ENCODE measurements around the gene EIF2B5.
A peak's percentile ranks its signal among the peaks of the same experiment; 100 is the strongest.

The EIF2B5 gene

DNA sequence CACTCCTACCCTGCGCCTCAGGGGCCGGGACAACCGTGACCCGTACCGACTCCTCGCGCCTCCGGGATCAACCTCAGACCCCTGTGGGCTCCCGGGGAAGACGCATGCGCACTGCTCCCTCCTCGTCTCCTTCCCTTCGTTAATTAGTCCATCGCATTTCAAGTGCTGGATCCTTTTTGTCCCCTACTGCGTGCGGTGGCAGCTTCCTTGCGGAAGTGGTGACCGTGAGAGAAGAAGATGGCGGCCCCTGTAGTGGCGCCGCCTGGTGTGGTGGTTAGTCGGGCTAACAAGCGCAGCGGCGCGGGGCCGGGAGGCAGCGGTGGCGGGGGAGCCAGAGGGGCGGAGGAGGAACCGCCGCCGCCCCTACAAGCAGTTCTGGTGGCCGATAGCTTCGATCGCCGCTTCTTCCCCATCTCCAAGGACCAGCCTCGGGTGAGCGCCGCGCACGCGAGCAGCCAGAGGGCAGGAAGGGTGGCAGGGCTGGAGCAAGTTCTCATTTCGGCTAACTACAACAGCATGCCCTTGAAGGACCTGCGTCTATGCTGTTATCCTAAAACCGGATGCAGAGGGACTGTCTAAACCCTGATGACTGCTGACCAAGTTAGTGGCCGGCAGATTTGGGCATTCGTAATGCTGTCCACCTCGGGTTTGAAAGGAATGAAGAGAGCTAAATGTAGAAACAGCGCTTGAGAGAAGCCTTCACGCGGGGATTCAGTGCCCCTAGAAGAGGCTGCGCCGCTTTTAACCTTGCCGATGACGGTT, at the start of gene EIF2B5:
Gene EIF2B5, plus strand, starts transcription at position 210 of the 762 bp plus-strand sequence. Its CDS starts 28 bp downstream, at position 238.
- Histone ChIP-seq H3K9ac (ENCODE audit: low read depth, low read length, poor library complexity, severe bottlenecking) (peak within 1 kb of the TSS; percentile 94), H3K27me3 (ENCODE audit: insufficient read depth, low read length, poor library complexity, severe bottlenecking) (no peaks in the 10 kb centered on the region), H3K9me2 (replicated peaks; ENCODE audit: low read depth, low read length) (no peaks in the 10 kb centered on the region), H3K9me3 (ENCODE audit: insufficient read depth, low read depth, low read length) (no peaks in the 10 kb centered on the region), H3K79me2 (ENCODE audit: insufficient read depth, low read length) (peaks cover 44% of the 10 kb centered on the region), H3K4me3 (ENCODE audit: low read length, poor library complexity, severe bottlenecking) (peak within 1 kb of the TSS; percentile 97), H3K4me2 (ENCODE audit: low read depth, low read length, poor library complexity, severe bottlenecking) (peak within 1 kb of the TSS; percentile 91), H4K20me1 (ENCODE audit: insufficient read depth, low read length, poor library complexity, severe bottlenecking) (peaks cover 21% of the 10 kb centered on the region), H2AFZ (ENCODE audit: low read length) (peak within 1 kb of the TSS; percentile 96), H3F3A (ENCODE audit: low read depth) (no peaks in the 10 kb centered on the region), H3K36me3 (ENCODE audit: insufficient read depth, low read length) (peaks cover 2% of the 10 kb centered on the region; the same call in 1 of the 2 replicates), H3K4me1 (ENCODE audit: insufficient read depth, low read length, poor library complexity, severe bottlenecking) (peaks cover 27% of the 10 kb centered on the region)
- TF ChIP-seq EZH2phosphoT487 (IDR thresholded peaks at IDR 0.05; ENCODE audit: borderline replicate concordance) (no peak), CTCF (conservative IDR thresholded peaks at IDR 0.05; ENCODE audit: low read length) (peak; percentile 38)

- Histone ChIP-seq H3K79me2 (ENCODE audit: insufficient read depth, low read length) (no peaks in the 10 kb centered on the region), H3K27me3 (ENCODE audit: insufficient read depth, low read length, poor library complexity, severe bottlenecking) (no peaks in the 10 kb centered on the region), H3F3A (ENCODE audit: low read depth) (no peaks in the 10 kb centered on the region), H3K9me3 (ENCODE audit: insufficient read depth, low read depth, low read length) (no peaks in the 10 kb centered on the region; the same call in 1 of the 2 replicates), H3K4me2 (ENCODE audit: low read depth, low read length, poor library complexity, severe bottlenecking) (no peak overlapping the region), H3K4me1 (ENCODE audit: insufficient read depth, low read length, poor library complexity, severe bottlenecking) (no peaks in the 10 kb centered on the region), H3K4me3 (ENCODE audit: low read length, poor library complexity, severe bottlenecking) (no peak overlapping the region), H3K36me3 (ENCODE audit: insufficient read depth, low read length) (no peaks in the 10 kb centered on the region), H2AFZ (ENCODE audit: low read length) (no peak overlapping the region), H3K9ac (ENCODE audit: low read depth, low read length, poor library complexity, severe bottlenecking) (no peak overlapping the region), H4K20me1 (ENCODE audit: insufficient read depth, low read length, poor library complexity, severe bottlenecking) (no peaks in the 10 kb centered on the region), H3K9me2 (replicated peaks; ENCODE audit: low read depth, low read length) (no peaks in the 10 kb centered on the region)
- TF ChIP-seq EZH2phosphoT487 (IDR thresholded peaks at IDR 0.05; ENCODE audit: borderline replicate concordance): no peak
- no peak for TF ChIP-seq CTCF (conservative IDR thresholded peaks at IDR 0.05; ENCODE audit: low read length)
Observed at GRCh38 chr3:184085389-184085852, 49.7 kb upstream of the EIF2B5 start.

DNA sequence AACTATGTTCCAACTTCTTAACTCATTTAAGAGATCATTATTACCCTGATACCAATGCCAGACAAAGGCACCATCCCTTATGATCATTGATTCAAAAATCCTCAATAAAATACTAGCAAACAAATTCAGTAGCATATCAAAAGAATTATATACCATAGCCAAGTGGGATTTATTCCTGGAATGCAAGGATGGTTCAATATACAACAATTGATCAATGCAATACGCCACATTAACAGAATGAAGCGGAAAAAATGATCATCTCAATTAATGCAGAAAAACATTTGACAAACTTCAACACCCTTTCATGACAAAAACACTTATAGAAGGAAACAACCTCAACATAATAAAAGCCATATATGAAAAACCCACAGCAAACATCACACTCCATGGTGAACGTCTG, 43.0 kb upstream of the EIF2B5 start:
- Histone ChIP-seq H3K9ac (ENCODE audit: low read depth, low read length, poor library complexity, severe bottlenecking) (no peak overlapping the region), H3F3A (ENCODE audit: low read depth) (no peaks in the 10 kb centered on the region), H3K4me2 (ENCODE audit: low read depth, low read length, poor library complexity, severe bottlenecking) (no peak overlapping the region), H3K4me3 (ENCODE audit: low read length, poor library complexity, severe bottlenecking) (no peak overlapping the region), H3K4me1 (ENCODE audit: insufficient read depth, low read length, poor library complexity, severe bottlenecking) (no peaks in the 10 kb centered on the region), H4K20me1 (ENCODE audit: insufficient read depth, low read length, poor library complexity, severe bottlenecking) (no peaks in the 10 kb centered on the region), H3K9me2 (replicated peaks; ENCODE audit: low read depth, low read length) (no peaks in the 10 kb centered on the region), H3K36me3 (ENCODE audit: insufficient read depth, low read length) (no peaks in the 10 kb centered on the region), H3K27me3 (ENCODE audit: insufficient read depth, low read length, poor library complexity, severe bottlenecking) (no peaks in the 10 kb centered on the region), H3K9me3 (ENCODE audit: insufficient read depth, low read depth, low read length) (peaks cover 10% of the 10 kb centered on the region; the same call in 1 of the 2 replicates), H2AFZ (ENCODE audit: low read length) (no peak overlapping the region), H3K79me2 (ENCODE audit: insufficient read depth, low read length) (no peaks in the 10 kb centered on the region)
- TF ChIP-seq CTCF (conservative IDR thresholded peaks at IDR 0.05; ENCODE audit: low read length) (no peak), EZH2phosphoT487 (IDR thresholded peaks at IDR 0.05; ENCODE audit: borderline replicate concordance) (no peak)

All from Loucy (cell line).